ENCODE measurements around the gene FAM13A.

DNA sequence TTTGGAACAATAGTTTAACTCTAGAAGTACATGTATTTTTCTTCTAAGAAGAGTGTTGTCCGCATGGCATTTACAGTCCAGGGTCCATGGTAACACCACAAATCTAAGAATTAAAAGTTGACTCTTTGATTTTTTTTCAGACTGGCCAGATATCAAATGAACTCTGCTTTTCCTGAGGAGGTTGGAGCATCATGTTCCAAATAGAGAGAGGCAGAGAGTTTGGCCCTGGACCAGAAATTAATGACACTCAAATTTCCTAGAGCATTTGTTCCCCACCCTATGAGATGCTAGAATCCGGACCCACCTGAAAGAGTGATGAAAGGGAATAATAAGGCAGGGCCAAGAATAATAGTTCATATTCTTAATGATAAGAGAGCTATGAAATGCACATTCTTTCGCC is 312.4 kb downstream of the FAM13A start:
- no peak for TF ChIP-seq POLR2A (IDR thresholded peaks at IDR 0.05)
- TF ChIP-seq, protein P1, sequence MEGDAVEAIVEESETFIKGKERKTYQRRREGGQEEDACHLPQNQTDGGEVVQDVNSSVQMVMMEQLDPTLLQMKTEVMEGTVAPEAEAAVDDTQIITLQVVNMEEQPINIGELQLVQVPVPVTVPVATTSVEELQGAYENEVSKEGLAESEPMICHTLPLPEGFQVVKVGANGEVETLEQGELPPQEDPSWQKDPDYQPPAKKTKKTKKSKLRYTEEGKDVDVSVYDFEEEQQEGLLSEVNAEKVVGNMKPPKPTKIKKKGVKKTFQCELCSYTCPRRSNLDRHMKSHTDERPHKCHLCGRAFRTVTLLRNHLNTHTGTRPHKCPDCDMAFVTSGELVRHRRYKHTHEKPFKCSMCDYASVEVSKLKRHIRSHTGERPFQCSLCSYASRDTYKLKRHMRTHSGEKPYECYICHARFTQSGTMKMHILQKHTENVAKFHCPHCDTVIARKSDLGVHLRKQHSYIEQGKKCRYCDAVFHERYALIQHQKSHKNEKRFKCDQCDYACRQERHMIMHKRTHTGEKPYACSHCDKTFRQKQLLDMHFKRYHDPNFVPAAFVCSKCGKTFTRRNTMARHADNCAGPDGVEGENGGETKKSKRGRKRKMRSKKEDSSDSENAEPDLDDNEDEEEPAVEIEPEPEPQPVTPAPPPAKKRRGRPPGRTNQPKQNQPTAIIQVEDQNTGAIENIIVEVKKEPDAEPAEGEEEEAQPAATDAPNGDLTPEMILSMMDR (IDR thresholded peaks at IDR 0.05): no peak

Measured in prostate gland (tissue), 2 donors.